ENCODE measurements around the gene RREB1. TPM values are rescaled to one million over a fixed set of nuclear protein-coding genes. Genes with fewer than 3 reads are reported as not detected.

RREB1 gene
- total RNA-seq, 3 donors from 2014 or later: 64.9 to 85.9 (median 74.7) TPM

DNA sequence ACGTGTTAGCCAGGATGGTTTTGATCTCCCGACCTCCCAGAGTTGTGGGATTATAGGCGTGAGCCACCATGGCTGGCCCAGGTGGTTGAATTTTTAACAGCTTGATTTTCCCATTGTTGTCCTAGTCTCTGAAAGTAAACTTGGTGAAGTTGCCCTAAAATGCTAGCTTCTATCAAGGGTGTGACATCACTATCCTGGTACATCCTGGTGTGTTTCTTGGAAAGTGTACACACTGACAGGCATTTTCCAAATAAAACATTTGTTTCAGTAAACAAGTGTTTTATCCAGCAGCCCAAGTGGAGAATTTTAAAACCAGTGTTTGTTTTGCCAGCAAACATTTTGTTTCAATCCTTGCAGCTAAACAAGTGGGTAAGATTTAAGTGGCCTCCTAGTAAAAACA lies 40.5 kb upstream of the RREB1 start:
- intact Hi-C loops (cut with DNase I, micrococcal nuclease): no loop called here

DNA sequence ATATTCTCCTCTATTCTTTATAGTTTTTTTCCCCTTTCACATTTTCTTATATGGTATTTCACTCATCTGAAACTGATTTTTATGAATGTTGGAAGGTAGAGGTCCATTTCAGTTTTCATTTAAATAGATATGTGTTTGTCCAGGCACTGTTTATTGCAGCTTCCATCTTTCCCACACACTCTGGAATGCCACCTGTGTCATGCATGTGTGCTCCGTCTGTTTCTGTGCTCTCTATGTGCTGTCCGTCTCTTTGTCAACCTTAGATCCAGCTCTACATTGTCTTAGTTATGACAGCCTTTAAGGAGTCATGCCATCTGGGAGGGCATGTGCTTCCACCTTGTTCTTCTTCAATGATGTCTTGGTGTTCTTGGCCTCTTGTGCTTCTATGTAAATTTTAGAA lies 36.4 kb upstream of the RREB1 start:
- TF ChIP-seq, protein P1, sequence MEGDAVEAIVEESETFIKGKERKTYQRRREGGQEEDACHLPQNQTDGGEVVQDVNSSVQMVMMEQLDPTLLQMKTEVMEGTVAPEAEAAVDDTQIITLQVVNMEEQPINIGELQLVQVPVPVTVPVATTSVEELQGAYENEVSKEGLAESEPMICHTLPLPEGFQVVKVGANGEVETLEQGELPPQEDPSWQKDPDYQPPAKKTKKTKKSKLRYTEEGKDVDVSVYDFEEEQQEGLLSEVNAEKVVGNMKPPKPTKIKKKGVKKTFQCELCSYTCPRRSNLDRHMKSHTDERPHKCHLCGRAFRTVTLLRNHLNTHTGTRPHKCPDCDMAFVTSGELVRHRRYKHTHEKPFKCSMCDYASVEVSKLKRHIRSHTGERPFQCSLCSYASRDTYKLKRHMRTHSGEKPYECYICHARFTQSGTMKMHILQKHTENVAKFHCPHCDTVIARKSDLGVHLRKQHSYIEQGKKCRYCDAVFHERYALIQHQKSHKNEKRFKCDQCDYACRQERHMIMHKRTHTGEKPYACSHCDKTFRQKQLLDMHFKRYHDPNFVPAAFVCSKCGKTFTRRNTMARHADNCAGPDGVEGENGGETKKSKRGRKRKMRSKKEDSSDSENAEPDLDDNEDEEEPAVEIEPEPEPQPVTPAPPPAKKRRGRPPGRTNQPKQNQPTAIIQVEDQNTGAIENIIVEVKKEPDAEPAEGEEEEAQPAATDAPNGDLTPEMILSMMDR (IDR thresholded peaks at IDR 0.05): no peak
- DNase-seq (no peak), ATAC-seq (no peak)
- intact Hi-C loops (cut with DNase I, micrococcal nuclease): no loop called here
- no peak overlapping the region for H3K4me3 ChIP-seq
- H3K4me1 ChIP-seq (ENCODE audit: low read depth): no peaks in the 10 kb centered on the region
- H3K36me3 ChIP-seq (ENCODE audit: low read depth): no peaks in the 10 kb centered on the region
- H3K9me3 ChIP-seq: no peaks in the 10 kb centered on the region

More for the DNA sequence above, 40.5 kb upstream of the RREB1 start:
- DNase-seq (no peak), ATAC-seq (no peak)
- H3K36me3 ChIP-seq (ENCODE audit: low read depth): no peaks in the 10 kb centered on the region
- H3K9me3 ChIP-seq: no peaks in the 10 kb centered on the region
- TF ChIP-seq, protein P1 (IDR thresholded peaks at IDR 0.05): no peak
- H3K4me1 ChIP-seq (ENCODE audit: low read depth): no peaks in the 10 kb centered on the region
- no peak overlapping the region for H3K4me3 ChIP-seq

DNA sequence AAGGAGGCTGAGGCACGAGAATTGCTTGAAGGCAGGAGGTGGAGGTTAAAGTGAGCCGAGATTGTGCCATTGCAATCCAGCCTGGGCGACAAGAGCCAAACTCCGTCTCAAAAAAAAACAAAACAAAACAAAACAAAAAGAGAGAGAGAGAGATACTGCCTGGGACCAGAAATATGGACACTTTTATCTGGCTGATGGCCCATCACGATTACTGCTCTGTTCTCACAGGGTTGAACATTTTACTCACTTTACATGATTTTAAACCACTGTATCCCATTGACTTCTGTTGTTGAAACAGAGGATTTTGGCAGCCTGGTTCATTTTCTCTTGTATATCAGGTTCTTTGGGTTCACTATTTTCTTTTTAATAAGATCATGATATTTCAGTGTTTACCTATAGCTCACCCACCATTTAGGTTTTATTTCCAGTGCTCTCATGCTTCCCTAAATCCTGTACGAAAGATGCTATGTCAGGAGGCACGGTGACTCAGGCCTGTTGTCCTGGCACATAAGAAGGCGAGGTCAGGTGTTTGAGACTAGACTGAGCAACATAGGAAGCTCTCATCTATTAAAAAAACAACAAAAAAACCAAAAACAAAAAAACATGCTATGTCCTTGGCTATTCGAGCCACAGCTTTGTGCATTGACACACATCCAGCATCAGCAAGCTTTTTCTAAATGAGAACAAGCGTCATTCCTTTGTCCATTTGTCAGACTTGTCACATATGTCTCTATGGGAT lies 34.5 kb upstream of the RREB1 start:
- intact Hi-C loops (cut with DNase I, micrococcal nuclease): no loop called here
- Histone ChIP-seq H3K4me1 (ENCODE audit: low read depth) (peaks cover 7% of the 10 kb centered on the region), H3K9me3 (no peaks in the 10 kb centered on the region), H3K36me3 (ENCODE audit: low read depth) (no peaks in the 10 kb centered on the region), H3K4me3 (no peak overlapping the region)
- no peak for DNase-seq
- TF ChIP-seq, protein P1 (IDR thresholded peaks at IDR 0.05): no peak
- no peak for ATAC-seq

DNA sequence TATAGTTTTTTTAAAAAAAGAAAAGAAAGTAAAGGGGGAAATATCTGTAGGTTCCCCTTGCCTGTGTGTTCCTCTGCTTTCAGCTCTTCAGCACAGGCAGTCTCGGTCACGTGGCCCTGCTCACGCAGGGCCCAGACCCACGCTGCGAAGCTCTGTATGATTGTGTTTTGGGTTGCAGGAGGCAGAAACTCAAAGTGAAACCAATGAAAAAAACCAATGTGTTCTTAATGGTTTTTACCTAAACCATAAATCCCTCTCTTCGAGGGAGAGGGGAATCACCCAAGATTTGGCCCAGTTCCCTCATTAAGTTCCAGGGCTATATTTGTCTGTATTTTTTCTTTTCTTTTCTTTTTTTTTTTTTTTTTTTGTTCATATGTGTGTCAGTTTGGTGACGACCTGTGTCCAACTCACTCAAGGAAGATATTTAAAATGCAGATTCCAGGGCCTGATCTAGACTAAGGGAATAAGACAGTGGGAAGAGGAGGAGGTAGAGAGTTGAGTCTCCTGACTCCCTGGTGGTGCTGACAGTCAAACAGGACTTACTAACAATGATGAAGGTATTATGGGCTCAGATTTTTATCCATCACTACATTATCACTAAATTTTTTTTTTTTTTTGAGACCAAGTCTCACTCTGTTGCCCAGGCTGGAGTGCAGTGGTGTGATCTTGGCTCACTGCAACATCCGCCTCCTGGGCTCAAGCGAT lies 33.8 kb upstream of the RREB1 start:
- TF ChIP-seq, protein P1 (IDR thresholded peaks at IDR 0.05): no peak
- intact Hi-C loops (cut with DNase I, micrococcal nuclease): no loop called here
- H3K4me3 ChIP-seq: no peak overlapping the region
- ATAC-seq (peak; percentile 82), DNase-seq (peak; percentile 58 to 74 (median 62))
- H3K4me1 ChIP-seq (ENCODE audit: low read depth): peaks cover 12% of the 10 kb centered on the region
- no peaks in the 10 kb centered on the region for H3K36me3 ChIP-seq (ENCODE audit: low read depth)
- H3K9me3 ChIP-seq: no peaks in the 10 kb centered on the region

DNA sequence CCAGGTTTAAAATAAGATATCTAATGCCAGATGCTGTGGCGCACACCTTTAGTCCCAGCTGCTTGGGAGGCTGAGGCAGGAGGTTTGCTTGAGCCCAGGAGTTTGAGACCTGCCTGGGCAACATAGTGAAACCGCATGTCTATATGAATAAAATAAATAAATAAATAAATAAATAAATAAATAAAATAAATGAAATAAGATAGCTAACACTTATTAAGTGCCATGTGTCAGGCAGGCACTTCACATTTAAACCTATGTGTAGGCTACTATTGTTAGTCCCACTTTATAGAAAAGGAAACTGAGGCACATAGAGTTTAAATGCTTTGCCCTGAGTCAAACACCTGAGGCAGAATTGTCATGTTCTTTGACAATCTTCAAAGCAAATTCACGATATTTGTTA lies 32.9 kb upstream of the RREB1 start:
- no peak for DNase-seq
- TF ChIP-seq, protein P1 (IDR thresholded peaks at IDR 0.05): no peak

More for the DNA sequence above, 32.9 kb upstream of the RREB1 start:
- H3K36me3 ChIP-seq (ENCODE audit: low read depth): no peaks in the 10 kb centered on the region
- H3K9me3 ChIP-seq: no peaks in the 10 kb centered on the region
- no peak for ATAC-seq
- intact Hi-C loops (cut with DNase I, micrococcal nuclease): no loop called here
- no peak overlapping the region for H3K4me3 ChIP-seq
- H3K4me1 ChIP-seq (ENCODE audit: low read depth): peaks cover 12% of the 10 kb centered on the region

All from mucosa of descending colon (tissue), 3 donors.